ENCODE data around the gene SH3GLB1.
A peak's percentile ranks its signal among the peaks of the same experiment; 100 is the strongest.

SH3GLB1 gene

DNA sequence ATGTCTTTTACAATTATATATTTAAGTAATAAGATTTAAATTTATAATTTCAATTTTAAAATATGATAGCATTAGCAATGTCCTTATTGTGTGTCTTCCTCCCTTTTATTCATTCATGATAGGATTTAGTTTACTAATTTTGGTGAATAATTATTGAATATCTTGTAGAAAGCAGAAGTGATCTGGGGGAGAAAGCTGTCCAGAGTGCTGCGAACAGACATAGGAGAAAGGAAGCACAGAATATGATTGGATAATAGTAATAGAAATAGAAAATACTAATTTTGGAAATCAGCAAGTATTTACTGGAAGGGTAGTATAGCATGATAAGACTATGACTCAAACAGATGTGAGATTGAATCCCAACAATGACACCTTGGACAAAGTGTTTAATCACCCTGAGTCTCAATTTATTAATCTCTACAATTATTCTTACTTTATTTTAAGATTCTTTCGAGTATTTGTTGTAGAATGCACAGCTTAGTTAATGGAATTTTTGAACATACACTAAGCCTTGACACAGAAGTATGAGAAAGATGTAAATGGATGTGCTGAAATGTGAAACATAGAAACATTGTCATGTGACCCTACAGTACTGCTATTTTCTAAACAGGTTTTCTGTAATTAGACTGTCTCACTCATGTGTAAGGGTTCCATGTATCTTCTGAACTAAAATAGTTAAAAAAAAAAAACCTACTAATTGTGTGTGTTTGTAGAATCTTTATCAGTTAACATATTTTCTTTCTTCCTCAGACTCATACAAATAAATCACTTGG lies 7.9 kb downstream of the SH3GLB1 start:
- peaks cover 12% of the 10 kb centered on the region for H3K36me3 Mint-ChIP-seq (ENCODE audit: low read depth)
- no peak overlapping the region for H3K4me3 Mint-ChIP-seq
- peaks cover 65% of the 10 kb centered on the region for H3K4me1 Mint-ChIP-seq (ENCODE audit: low read depth)
- H3K9me3 Mint-ChIP-seq = no peaks in the 10 kb centered on the region
- no peaks in the 10 kb centered on the region for H3K27me3 Mint-ChIP-seq
- no peak overlapping the region for H3K27ac Mint-ChIP-seq

DNA sequence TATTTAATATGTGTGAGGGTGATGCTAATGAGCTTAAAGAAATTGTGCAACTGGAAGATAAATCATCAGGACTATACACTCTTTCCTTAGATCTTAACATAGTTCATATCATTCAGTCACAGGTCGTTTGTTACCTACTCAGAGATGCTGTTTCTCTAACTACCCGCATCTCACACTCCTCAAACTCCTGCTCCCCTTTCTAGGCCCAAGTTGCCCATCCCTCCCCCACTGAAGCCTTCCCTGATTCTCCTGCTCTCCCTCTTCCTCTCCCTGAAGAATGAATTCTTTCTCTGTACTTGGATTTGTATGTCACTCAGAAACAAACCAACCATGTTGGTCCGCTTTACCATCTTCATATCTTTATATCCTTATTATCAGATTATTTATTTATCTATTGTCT lies 9.1 kb downstream of the SH3GLB1 start:
- H3K27ac Mint-ChIP-seq = no peak overlapping the region
- no peak overlapping the region for H3K4me3 Mint-ChIP-seq
- H3K27me3 Mint-ChIP-seq = no peaks in the 10 kb centered on the region
- no peaks in the 10 kb centered on the region for H3K9me3 Mint-ChIP-seq
- H3K36me3 Mint-ChIP-seq (ENCODE audit: low read depth) = peaks cover 12% of the 10 kb centered on the region
- peaks cover 53% of the 10 kb centered on the region for H3K4me1 Mint-ChIP-seq (ENCODE audit: low read depth)

DNA sequence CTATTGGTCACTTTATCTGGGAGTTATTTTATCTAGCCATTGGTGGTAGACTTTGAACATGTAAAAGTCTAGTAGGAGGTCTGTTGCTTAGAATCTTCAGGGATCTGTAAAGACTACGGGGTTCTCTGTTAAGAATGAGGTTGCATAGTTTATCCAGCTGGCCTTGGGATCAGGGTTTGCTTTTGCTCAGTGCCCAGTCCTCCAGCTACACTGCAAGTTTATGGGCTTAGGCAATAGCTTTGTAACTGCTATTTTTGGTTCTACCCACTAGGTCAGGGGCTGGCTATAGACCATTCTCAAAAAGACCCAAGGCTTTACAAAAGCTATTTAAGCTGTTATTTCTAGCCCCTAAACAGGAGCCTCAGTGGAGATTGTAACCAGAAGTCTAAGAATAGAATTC lies 9.8 kb downstream of the SH3GLB1 start:
- H3K27me3 Mint-ChIP-seq = no peaks in the 10 kb centered on the region
- H3K9me3 Mint-ChIP-seq = no peaks in the 10 kb centered on the region
- H3K36me3 Mint-ChIP-seq (ENCODE audit: low read depth) = peaks cover 17% of the 10 kb centered on the region
- H3K4me1 Mint-ChIP-seq (ENCODE audit: low read depth) = peaks cover 47% of the 10 kb centered on the region
- no peak overlapping the region for H3K4me3 Mint-ChIP-seq
- no peak overlapping the region for H3K27ac Mint-ChIP-seq

DNA sequence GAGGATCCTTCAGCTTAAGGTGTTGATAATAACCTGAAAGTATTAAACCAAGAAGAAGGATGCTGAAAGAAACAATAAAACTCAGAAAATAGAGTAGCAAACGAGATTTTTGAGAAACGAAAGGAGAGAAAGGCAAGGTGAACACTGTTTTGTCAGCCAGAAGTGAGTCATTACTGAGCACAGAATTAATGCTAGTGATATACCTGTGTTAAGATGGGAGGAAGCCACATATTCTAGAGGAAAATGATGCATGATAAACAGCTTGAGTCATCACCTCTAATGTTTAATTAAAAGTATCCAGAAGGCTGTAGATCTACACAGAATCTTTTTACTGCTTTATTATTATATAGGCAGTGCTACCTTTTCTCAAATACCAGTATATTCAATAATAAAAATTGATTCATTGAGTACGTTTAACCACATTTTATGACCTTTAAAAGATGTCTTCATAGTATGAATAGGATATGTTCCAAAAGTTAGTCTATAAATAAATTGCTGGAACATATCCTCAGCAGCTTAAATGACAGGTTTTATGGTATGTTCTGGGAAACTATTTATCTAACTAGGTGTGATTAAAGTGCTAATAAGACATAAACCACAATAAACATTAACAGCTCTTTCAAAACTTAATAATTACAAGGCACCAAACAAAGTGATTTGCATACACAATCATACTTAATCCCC lies 10.3 kb downstream of the SH3GLB1 start:
- H3K27ac Mint-ChIP-seq = no peak overlapping the region
- no peaks in the 10 kb centered on the region for H3K27me3 Mint-ChIP-seq
- H3K4me1 Mint-ChIP-seq (ENCODE audit: low read depth) = peaks cover 41% of the 10 kb centered on the region
- no peaks in the 10 kb centered on the region for H3K9me3 Mint-ChIP-seq
- no peak overlapping the region for H3K4me3 Mint-ChIP-seq
- peaks cover 20% of the 10 kb centered on the region for H3K36me3 Mint-ChIP-seq (ENCODE audit: low read depth)

DNA sequence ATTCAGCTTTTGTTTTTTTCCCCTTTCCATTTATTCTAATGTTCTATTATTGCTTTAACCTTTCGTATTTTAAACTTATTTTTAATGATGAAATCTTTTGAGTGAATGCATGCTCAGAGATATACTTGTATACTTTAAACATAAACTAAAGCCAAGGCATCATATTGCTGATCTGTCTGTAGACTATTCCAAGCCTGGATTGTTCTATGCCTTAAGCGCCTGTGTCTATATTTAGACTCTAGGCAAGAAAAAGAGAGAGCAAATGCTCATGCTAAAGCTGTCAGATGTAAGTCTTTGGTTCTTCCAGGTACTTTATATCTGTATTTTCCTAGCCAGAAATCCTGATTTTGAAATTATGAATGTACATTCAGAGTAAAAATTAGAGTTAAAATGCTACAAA lies 14.4 kb downstream of the SH3GLB1 start:
- Mint-ChIP-seq H3K9me3 (no peaks in the 10 kb centered on the region), H3K4me1 (ENCODE audit: low read depth) (peaks cover 19% of the 10 kb centered on the region), H3K36me3 (ENCODE audit: low read depth) (peaks cover 38% of the 10 kb centered on the region), H3K27ac (no peak overlapping the region), H3K4me3 (no peak overlapping the region), H3K27me3 (no peaks in the 10 kb centered on the region)

DNA sequence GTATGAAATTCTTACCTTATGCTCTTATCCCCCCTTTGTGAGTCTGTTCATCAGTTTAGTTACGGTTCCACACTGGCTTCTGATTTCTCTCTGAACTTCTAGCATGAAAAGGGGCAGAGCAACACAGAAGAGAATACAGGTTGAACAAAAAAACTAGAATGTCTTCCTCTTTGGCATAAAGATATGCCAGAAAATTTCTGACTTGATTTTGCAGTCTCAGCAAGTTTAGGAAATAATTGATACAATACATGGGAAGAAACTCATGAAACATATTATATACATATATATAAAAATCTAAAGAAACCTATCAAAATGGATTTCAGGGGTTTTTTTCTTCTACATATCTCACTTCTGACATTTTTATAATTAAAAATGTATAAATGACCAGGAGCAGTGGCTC lies 27.0 kb downstream of the SH3GLB1 start:
- Mint-ChIP-seq H3K4me3 (no peak overlapping the region), H3K36me3 (ENCODE audit: low read depth) (peaks cover 44% of the 10 kb centered on the region), H3K9me3 (no peaks in the 10 kb centered on the region), H3K27me3 (no peaks in the 10 kb centered on the region), H3K27ac (no peak overlapping the region), H3K4me1 (ENCODE audit: low read depth) (peaks cover 4% of the 10 kb centered on the region)

DNA sequence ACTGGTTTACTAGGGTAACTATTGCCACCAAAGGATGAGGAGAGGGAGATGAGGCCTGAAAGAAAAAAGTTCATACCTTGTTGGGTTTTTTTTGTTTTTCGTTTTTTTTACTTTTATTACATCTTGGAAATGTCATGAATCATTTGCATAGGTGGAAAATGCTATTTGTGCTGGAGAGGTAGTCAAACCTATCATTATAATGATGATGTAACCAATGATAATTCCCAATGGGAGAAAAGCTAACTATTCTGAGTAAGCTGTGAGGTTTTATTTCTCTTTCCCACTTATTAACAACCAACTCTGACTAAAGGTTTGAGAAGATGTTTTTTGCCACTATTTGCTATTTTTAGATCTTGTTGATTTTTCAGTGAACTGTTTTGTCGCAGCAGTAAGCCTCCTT lies 29.0 kb downstream of the SH3GLB1 start:
- Mint-ChIP-seq H3K36me3 (ENCODE audit: low read depth) (peaks cover 38% of the 10 kb centered on the region), H3K27me3 (no peaks in the 10 kb centered on the region), H3K9me3 (no peaks in the 10 kb centered on the region), H3K4me3 (no peak overlapping the region), H3K27ac (peak overlapping the region; percentile 38), H3K4me1 (ENCODE audit: low read depth) (no peaks in the 10 kb centered on the region)

DNA sequence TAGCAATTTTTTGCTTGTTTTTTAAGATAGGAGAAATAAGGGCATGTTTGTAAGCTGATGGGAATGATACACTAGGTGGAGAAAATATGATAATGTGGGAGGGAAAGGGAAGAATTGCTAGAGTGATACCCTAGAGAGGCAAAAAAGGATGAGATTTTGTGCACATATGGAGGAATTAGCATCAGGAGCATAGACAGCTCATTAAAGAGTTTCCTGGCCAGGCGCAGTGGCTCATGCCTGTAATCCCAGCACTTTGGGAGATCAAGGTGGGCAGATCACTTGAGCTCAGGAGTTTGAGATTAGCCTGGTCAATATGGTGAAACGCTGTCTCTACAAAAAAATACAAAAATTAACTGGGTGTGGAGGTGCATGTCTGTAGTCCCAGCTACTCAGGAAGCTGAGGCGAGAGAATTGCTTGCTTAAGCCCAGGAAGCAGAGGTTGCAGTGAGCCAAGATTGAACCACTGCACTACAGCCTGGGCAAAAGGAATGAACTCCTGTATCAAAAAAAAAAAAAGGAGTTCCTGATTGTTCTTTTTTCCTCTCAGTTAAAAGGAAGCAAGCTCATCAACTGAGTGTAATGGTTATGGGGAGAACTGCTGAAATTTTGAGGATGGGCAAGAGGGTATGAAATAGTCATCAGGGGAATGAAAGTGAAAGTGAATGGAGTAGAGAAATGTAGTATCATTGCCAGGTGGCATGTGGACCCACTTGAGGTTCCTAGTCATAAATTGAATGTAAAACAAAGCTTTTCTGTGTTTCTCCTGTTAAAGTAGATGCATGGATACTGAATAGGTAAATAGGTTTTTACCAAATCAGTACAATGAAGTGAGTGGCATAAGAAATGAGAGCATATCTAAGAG lies 35.5 kb downstream of the SH3GLB1 start:
- Mint-ChIP-seq H3K4me3 (no peak overlapping the region), H3K36me3 (ENCODE audit: low read depth) (peaks cover 35% of the 10 kb centered on the region), H3K9me3 (no peaks in the 10 kb centered on the region), H3K27me3 (no peaks in the 10 kb centered on the region), H3K27ac (no peak overlapping the region), H3K4me1 (ENCODE audit: low read depth) (no peaks in the 10 kb centered on the region)

DNA sequence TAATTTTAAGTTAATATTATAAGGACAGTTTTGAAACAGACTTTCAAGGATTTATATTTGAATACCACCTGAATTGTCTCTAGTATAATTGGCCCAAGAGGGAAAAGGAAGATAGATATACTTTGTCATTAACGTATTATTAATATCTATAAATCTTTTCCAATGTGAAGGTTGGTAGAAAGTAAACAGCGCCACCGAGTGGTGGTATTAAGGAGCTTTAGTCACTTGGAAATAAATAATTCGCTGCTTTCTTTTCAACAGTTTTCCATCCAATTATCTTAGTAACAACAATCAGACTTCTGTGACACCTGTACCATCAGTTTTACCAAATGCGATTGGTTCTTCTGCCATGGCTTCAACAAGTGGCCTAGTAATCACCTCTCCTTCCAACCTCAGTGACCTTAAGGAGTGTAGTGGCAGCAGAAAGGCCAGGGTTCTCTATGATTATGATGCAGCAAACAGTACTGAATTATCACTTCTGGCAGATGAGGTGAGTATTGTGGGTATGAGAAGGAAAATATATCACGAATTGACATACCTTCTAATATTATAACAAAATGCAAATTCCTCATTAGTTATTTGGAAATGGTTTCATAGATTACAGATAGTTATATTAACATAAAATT lies 37.7 kb downstream of the SH3GLB1 start:
- Mint-ChIP-seq H3K27me3 (no peaks in the 10 kb centered on the region), H3K4me3 (no peak overlapping the region), H3K9me3 (no peaks in the 10 kb centered on the region), H3K36me3 (ENCODE audit: low read depth) (peaks cover 32% of the 10 kb centered on the region), H3K4me1 (ENCODE audit: low read depth) (no peaks in the 10 kb centered on the region), H3K27ac (no peak overlapping the region)

DNA sequence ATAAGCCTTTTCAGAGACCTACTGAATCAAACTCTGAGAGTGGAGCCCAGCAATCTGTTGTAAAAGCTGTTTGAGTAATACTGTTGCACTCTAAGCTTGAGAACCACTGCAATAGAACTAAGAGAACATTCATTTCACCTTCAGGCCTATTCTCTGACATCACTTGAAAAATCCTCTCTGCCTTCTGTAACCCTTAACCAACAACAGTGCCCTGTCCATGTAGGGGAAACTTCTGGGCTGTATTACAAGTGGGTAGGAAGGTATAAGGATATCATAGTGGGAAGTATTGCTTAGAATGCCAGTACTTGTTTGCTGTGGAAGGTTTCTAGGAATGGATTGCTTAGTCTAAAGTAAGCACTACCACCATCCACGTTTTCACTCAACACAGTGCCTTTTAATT lies 42.9 kb downstream of the SH3GLB1 start:
- Mint-ChIP-seq H3K9me3 (no peaks in the 10 kb centered on the region), H3K36me3 (ENCODE audit: low read depth) (peaks cover 28% of the 10 kb centered on the region), H3K27ac (no peak overlapping the region)

DNA sequence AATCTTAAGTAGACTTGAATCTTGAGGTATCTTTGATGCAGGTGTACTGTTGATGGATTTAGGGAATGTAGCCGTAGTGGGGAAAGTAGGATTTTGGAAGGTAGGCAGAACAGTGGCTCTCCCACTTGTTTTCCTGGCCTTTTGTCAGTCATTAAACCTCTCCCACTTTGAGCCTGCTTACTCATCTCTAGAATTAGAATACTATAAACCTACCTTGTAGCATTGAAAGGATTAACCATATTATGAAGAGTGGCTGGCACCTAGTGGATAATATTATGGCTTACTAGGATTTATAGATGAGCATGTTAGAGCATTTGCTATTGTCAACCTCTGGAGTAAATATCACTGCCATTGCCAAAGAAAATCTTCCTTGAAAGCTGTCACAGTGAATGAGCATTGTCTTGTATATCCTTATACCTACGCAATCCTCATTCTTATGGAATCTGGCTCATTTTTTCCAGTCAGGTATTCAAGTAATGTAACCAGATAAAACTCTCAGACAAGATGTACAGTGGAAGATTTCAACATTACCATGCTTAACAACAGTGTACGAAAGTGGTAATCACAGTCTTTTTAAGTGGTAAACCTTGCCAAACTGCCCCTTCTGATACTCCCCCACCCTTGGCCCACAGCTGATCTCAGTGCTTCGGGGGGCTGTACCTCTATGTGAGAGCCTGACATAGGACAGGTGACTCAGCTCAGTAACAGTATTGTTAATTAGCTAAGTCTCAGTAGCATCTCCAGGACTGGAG lies 44.4 kb downstream of the SH3GLB1 start:
- H3K9me3 Mint-ChIP-seq = no peaks in the 10 kb centered on the region
- no peaks in the 10 kb centered on the region for H3K27me3 Mint-ChIP-seq
- H3K36me3 Mint-ChIP-seq (ENCODE audit: low read depth) = peaks cover 27% of the 10 kb centered on the region
- no peak overlapping the region for H3K27ac Mint-ChIP-seq
- peaks cover 10% of the 10 kb centered on the region for H3K4me1 Mint-ChIP-seq (ENCODE audit: low read depth)
- no peak overlapping the region for H3K4me3 Mint-ChIP-seq

More for the DNA sequence above, 42.9 kb downstream of the SH3GLB1 start:
- Mint-ChIP-seq H3K4me3 (no peak overlapping the region), H3K4me1 (ENCODE audit: low read depth) (peaks cover 10% of the 10 kb centered on the region), H3K27me3 (no peaks in the 10 kb centered on the region)

DNA sequence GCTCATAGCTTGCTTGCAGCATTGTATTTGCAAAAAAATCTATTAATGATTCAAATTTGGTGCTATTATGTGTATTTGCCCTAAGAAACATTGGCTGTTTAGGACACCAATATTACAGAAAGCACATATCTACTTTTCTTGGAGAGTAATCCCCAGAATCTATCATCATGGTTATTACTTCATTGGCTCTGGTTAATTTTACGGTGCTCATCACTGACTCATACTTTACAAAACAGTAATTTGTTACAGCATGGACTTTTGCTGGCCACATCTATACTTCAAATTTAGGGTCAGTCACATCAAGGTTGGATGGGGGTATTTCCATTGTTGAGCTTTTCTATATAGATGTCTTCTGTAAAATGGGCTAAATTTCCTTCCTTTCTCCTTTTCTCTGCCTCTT lies 45.7 kb downstream of the SH3GLB1 start:
- no peak overlapping the region for H3K4me3 Mint-ChIP-seq
- H3K9me3 Mint-ChIP-seq = no peaks in the 10 kb centered on the region
- H3K36me3 Mint-ChIP-seq (ENCODE audit: low read depth) = peaks cover 15% of the 10 kb centered on the region
- peaks cover 6% of the 10 kb centered on the region for H3K27me3 Mint-ChIP-seq
- H3K4me1 Mint-ChIP-seq (ENCODE audit: low read depth) = peaks cover 10% of the 10 kb centered on the region
- H3K27ac Mint-ChIP-seq = no peak overlapping the region

DNA sequence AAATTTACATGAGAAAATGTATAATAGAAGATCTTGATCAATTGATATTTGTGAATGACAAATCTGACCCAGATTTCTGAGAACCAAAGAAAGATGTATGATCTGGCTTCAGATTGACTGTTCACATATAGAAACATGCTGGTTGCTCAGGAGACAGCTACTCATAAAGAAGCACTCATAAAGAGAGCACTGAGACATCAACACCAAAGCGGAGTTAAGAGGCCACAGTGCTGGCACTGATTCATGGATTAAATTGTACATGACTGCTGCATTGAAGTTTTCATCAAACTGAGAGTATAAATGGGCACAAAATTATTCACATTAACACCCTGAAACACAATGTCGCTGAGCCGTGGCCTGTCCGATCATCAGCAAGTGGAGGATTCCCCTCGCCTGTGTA lies 46.2 kb downstream of the SH3GLB1 start:
- Mint-ChIP-seq H3K4me3 (no peak overlapping the region), H3K4me1 (ENCODE audit: low read depth) (peaks cover 10% of the 10 kb centered on the region), H3K36me3 (ENCODE audit: low read depth) (peaks cover 10% of the 10 kb centered on the region), H3K27ac (no peak overlapping the region), H3K27me3 (peaks cover 7% of the 10 kb centered on the region), H3K9me3 (no peaks in the 10 kb centered on the region)

DNA sequence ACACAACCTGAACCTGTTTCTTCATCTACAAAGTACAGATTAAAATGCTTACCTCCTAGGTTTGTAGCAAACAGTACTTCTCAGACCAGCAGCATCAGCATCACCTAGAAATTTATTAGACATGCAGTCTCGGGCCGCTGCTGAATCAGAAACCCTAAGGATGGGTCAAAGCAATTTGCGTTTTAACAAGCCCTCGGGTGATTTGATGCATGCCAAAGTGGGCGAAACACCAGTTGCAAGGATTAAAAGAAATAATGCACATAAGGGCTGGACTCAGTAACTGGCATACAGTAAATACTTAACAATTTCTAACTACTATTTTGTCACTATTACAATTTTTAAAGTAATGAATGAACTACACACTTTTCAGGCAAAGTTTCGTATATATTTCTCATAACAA lies 47.5 kb downstream of the SH3GLB1 start:
- H3K4me1 Mint-ChIP-seq (ENCODE audit: low read depth) = peaks cover 10% of the 10 kb centered on the region
- no peaks in the 10 kb centered on the region for H3K9me3 Mint-ChIP-seq
- H3K27ac Mint-ChIP-seq = no peak overlapping the region
- H3K36me3 Mint-ChIP-seq (ENCODE audit: low read depth) = no peaks in the 10 kb centered on the region
- no peak overlapping the region for H3K4me3 Mint-ChIP-seq
- peaks cover 11% of the 10 kb centered on the region for H3K27me3 Mint-ChIP-seq

All from stimulated activated naive CD8-positive, alpha-beta T cell treated with anti-CD3 and anti-CD28 coated beads, Interleukin-15, Interleukin-2, amounts not matched to agents 100 ng/mL and 50 ng/mL, for 24 hours (primary cell).